ENCODE data around the gene UGT1A10. TPM values are rescaled to one million over a fixed set of nuclear protein-coding genes. Genes with fewer than 3 reads are reported as not detected.
"Not testable (repeated sequence)": the region's sequence is repeated elsewhere in the genome, so short reads cannot be mapped to it uniquely, and the experiment has no call there.

The UGT1A10 gene
- polyA plus RNA-seq, 1 donor: not detected

GRCh38 chr2:233655943-233656342, 19.7 kb downstream of the UGT1A10 start:
- not testable (repeated sequence) for DNase-seq (ENCODE audit: low read depth)

GRCh38 chr2:233656443-233656842, 20.2 kb downstream of the UGT1A10 start:
- DNase-seq (ENCODE audit: low read depth): no peak

GRCh38 chr2:233658610-233659009, 22.4 kb downstream of the UGT1A10 start:
- DNase-seq (ENCODE audit: low read depth): no peak

GRCh38 chr2:233663911-233664310, 27.7 kb downstream of the UGT1A10 start:
- DNase-seq (ENCODE audit: low read depth): no peak

- DNase-seq (ENCODE audit: low read depth): no peak
These were observed 32.5 kb downstream of the UGT1A10 start for GRCh38 chr2:233668605-233669260.

GRCh38 chr2:233671290-233672161, 35.3 kb downstream of the UGT1A10 start, which contains the start of gene UGT1A9:
Gene UGT1A9 (plus strand): TSS chr2:233671898. CDS start chr2:233671935, 37 bp downstream.
- no peak for DNase-seq (ENCODE audit: low read depth)

GRCh38 chr2:233672886-233673285, 36.6 kb downstream of the UGT1A10 start:
- DNase-seq (ENCODE audit: low read depth): no peak

- no peak for DNase-seq (ENCODE audit: low read depth)
These were observed 37.6 kb downstream of the UGT1A10 start for GRCh38 chr2:233673896-233674295.

GRCh38 chr2:233674314-233674713, 38.1 kb downstream of the UGT1A10 start:
- DNase-seq (ENCODE audit: low read depth): no peak

- no peak for DNase-seq (ENCODE audit: low read depth)
These were observed 38.7 kb downstream of the UGT1A10 start for GRCh38 chr2:233674995-233675394.

- no peak for DNase-seq (ENCODE audit: low read depth)
These were observed 39.8 kb downstream of the UGT1A10 start for GRCh38 chr2:233676046-233676445.

- DNase-seq (ENCODE audit: low read depth): no peak
These were observed 42.9 kb downstream of the UGT1A10 start for GRCh38 chr2:233679196-233679595.

GRCh38 chr2:233680361-233681045, 44.3 kb downstream of the UGT1A10 start:
- DNase-seq (ENCODE audit: low read depth): no peak

GRCh38 chr2:233681521-233682099, 45.4 kb downstream of the UGT1A10 start, which contains the start of gene UGT1A7:
Gene UGT1A7 (plus strand): TSS chr2:233681901. CDS start chr2:233681938, 37 bp downstream.
- DNase-seq (ENCODE audit: low read depth): no peak

GRCh38 chr2:233684640-233685039, 48.4 kb downstream of the UGT1A10 start:
- no peak for DNase-seq (ENCODE audit: low read depth)

- DNase-seq (ENCODE audit: low read depth): no peak
These were observed 50.7 kb downstream of the UGT1A10 start for GRCh38 chr2:233686928-233687327.

GRCh38 chr2:233688341-233688740, 52.1 kb downstream of the UGT1A10 start:
- DNase-seq (ENCODE audit: low read depth): no peak

GRCh38 chr2:233689031-233689430, 52.8 kb downstream of the UGT1A10 start:
- no peak for DNase-seq (ENCODE audit: low read depth)

GRCh38 chr2:233689501-233689900, 53.3 kb downstream of the UGT1A10 start:
- no peak for DNase-seq (ENCODE audit: low read depth)

GRCh38 chr2:233690444-233690843, 54.2 kb downstream of the UGT1A10 start:
- DNase-seq (ENCODE audit: low read depth): no peak
